ENCODE data around the gene CRYGN. TPM values are rescaled to one million over a fixed set of nuclear protein-coding genes. Genes with fewer than 3 reads are reported as not detected.
A peak's percentile ranks its signal among the peaks of the same experiment; 100 is the strongest.

Gene CRYGN
- total and polyA plus RNA-seq, 2 experiments from 2014 or later, result not detected

DNA sequence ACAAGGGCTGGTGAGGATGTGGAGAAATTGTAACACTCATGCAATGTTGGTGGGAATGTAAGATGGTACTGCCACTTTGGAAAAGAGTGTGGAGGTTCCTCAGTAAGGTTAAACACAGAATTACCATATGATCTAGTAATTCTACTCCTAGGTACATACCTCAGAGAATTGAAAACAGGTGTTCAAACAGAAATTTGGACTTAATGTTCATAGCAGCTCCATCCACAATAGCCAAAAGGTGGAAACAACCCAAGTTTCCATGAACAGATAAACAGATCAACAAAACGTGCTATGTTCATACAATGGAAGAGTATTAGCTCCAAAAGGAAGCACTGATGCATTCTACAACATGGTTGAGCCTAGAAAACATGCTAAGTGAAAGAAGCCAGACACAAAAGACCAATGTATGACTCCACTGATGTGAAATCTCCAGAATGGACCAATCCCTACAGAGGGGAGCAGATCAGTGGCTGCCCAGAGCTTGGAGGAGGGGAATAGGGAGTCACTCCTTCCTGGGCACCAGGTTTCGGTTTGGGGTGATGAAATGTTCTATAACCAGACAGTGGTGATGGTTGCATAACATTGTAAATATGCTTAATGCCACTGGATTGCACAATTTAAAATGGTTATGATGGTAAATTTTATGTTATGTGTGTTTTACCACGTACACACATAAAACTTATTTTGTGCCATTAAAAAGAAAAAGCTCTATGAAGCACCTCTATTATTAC is 24.4 kb downstream of the CRYGN start:
- TF ChIP-seq EZH2 (IDR thresholded peaks at IDR 0.05; ENCODE audit: insufficient read depth, poor library complexity, severe bottlenecking) (no peak), EZH2phosphoT487 (IDR thresholded peaks at IDR 0.05; ENCODE audit: insufficient read depth, low read depth) (no peak)
- DNase-seq, result peak; percentile 23
- no peak overlapping the region for H3K9ac ChIP-seq
- H3K36me3 ChIP-seq (ENCODE audit: low read depth), result no peaks in the 10 kb centered on the region
- no peaks in the 10 kb centered on the region for H3F3A ChIP-seq (ENCODE audit: insufficient read depth)
- no peak overlapping the region for H3K4me2 ChIP-seq (ENCODE audit: unreplicated experiment)
- H3K27ac ChIP-seq, result no peak overlapping the region
- in situ Hi-C loops (cut with MboI), result no loop called here
- H3K4me3 ChIP-seq, result no peak overlapping the region
- no peaks in the 10 kb centered on the region for H4K20me1 ChIP-seq (ENCODE audit: insufficient read depth)
- peaks cover 43% of the 10 kb centered on the region for H3K27me3 ChIP-seq (replicated peaks; ENCODE audit: insufficient read depth)
- H3K4me1 ChIP-seq (ENCODE audit: insufficient read depth), result no peaks in the 10 kb centered on the region
- no peaks in the 10 kb centered on the region for H3K79me2 ChIP-seq (ENCODE audit: insufficient read depth)
- no peaks in the 10 kb centered on the region for H3K9me2 ChIP-seq (ENCODE audit: insufficient read depth)
- 34 to 41% methylated on average over 3 of the region's 3 CpGs for WGBS, 2 experiments (ENCODE audit: low coverage in 1 of 2, low lambda C conversion rate in 2 of 2, missing lambda C conversion rate in 2 of 2)
- H3K9me3 ChIP-seq (ENCODE audit: low read depth), result peaks cover 4% of the 10 kb centered on the region
- H2AFZ ChIP-seq, result no peak overlapping the region

DNA sequence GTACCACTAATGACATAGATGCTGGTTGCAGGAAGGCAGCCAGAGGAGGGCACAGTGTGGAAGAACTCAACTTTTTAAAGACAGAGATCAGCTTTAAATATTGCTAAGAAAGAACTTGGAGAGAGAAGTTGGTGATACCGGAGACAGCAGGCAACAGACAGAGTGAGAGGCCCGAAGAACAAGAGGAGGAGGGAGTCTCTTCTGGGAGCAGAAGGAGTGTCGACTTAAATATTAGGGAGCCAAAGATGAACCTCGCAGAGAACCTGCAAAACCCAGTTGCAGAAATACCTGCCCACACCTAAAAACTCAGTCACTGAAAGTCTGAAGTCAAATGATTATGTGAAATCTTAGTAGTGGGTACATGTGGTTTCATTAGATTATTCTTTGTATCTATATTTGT is 26.7 kb downstream of the CRYGN start:
- H3K27ac ChIP-seq, result no peak overlapping the region
- no peaks in the 10 kb centered on the region for H3K9me2 ChIP-seq (ENCODE audit: insufficient read depth)
- H3K27me3 ChIP-seq (replicated peaks; ENCODE audit: insufficient read depth), result peaks cover 64% of the 10 kb centered on the region
- H2AFZ ChIP-seq, result no peak overlapping the region
- no peak for TF ChIP-seq EZH2phosphoT487 (IDR thresholded peaks at IDR 0.05; ENCODE audit: insufficient read depth, low read depth)
- no peak for TF ChIP-seq EZH2 (IDR thresholded peaks at IDR 0.05; ENCODE audit: insufficient read depth, poor library complexity, severe bottlenecking)
- no peaks in the 10 kb centered on the region for H3K36me3 ChIP-seq (ENCODE audit: low read depth)
- no peak overlapping the region for H3K9ac ChIP-seq
- 71% methylated on average over 4 of the region's 4 CpGs for WGBS, 2 experiments (ENCODE audit: low coverage in 1 of 2, low lambda C conversion rate in 2 of 2, missing lambda C conversion rate in 2 of 2)
- no peak overlapping the region for H3K4me3 ChIP-seq
- no peaks in the 10 kb centered on the region for H4K20me1 ChIP-seq (ENCODE audit: insufficient read depth)
- no peaks in the 10 kb centered on the region for H3K9me3 ChIP-seq (ENCODE audit: low read depth)
- in situ Hi-C loops (cut with MboI), result no loop called here
- H3K4me1 ChIP-seq (ENCODE audit: insufficient read depth), result no peaks in the 10 kb centered on the region
- no peaks in the 10 kb centered on the region for H3F3A ChIP-seq (ENCODE audit: insufficient read depth)
- no peak for DNase-seq
- H3K79me2 ChIP-seq (ENCODE audit: insufficient read depth), result no peaks in the 10 kb centered on the region
- H3K4me2 ChIP-seq (ENCODE audit: unreplicated experiment), result no peak overlapping the region

GRCh38 chr7:151412318-151412717 is 27.6 kb downstream of the CRYGN start:
- TF ChIP-seq EZH2phosphoT487 (IDR thresholded peaks at IDR 0.05; ENCODE audit: insufficient read depth, low read depth), result no peak
- TF ChIP-seq EZH2 (IDR thresholded peaks at IDR 0.05; ENCODE audit: insufficient read depth, poor library complexity, severe bottlenecking), result no peak
- Histone ChIP-seq H3K4me3 (no peak overlapping the region), H3F3A (ENCODE audit: insufficient read depth) (no peaks in the 10 kb centered on the region), H3K4me1 (ENCODE audit: insufficient read depth) (no peaks in the 10 kb centered on the region), H3K9ac (no peak overlapping the region), H3K27me3 (replicated peaks; ENCODE audit: insufficient read depth) (peaks cover 68% of the 10 kb centered on the region), H3K27ac (no peak overlapping the region), H3K79me2 (ENCODE audit: insufficient read depth) (no peaks in the 10 kb centered on the region), H4K20me1 (ENCODE audit: insufficient read depth) (no peaks in the 10 kb centered on the region), H3K9me2 (ENCODE audit: insufficient read depth) (no peaks in the 10 kb centered on the region), H3K9me3 (ENCODE audit: low read depth) (no peaks in the 10 kb centered on the region), H3K4me2 (ENCODE audit: unreplicated experiment) (no peak overlapping the region), H2AFZ (no peak overlapping the region), H3K36me3 (ENCODE audit: low read depth) (no peaks in the 10 kb centered on the region)
- 52 to 59% methylated on average over 4 of the region's 4 CpGs for WGBS, 2 experiments (ENCODE audit: low coverage in 1 of 2, low lambda C conversion rate in 2 of 2, missing lambda C conversion rate in 2 of 2)
- in situ Hi-C loops (cut with MboI), result no loop called here
- no peak for DNase-seq

DNA sequence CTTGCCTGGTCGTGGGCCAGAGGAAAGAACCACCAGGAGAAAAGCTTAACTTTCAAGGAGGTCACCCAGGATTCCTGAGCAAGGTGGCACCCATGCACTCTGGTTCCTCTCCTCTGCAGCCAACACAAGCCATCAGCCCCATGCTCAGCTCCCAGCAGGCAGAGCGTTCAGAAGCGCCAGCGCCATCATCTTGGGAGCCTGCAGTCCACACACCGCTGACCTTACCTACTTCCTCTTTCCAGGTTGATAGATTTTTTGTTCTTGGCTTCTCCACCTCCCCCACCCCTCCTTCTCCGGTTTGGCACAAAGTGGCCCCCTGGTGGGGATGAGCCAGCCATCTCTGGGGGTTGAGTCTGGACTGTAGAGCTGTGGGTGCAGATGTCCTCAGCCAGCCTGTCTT is 28.4 kb downstream of the CRYGN start:
- H3K9me2 ChIP-seq (ENCODE audit: insufficient read depth), result no peaks in the 10 kb centered on the region

More for the DNA sequence above, 28.4 kb downstream of the CRYGN start:
- Histone ChIP-seq H4K20me1 (ENCODE audit: insufficient read depth) (no peaks in the 10 kb centered on the region), H3K4me3 (no peak overlapping the region), H3F3A (ENCODE audit: insufficient read depth) (no peaks in the 10 kb centered on the region), H2AFZ (no peak overlapping the region), H3K4me2 (ENCODE audit: unreplicated experiment) (no peak overlapping the region), H3K4me1 (ENCODE audit: insufficient read depth) (no peaks in the 10 kb centered on the region), H3K79me2 (ENCODE audit: insufficient read depth) (no peaks in the 10 kb centered on the region), H3K36me3 (ENCODE audit: low read depth) (no peaks in the 10 kb centered on the region), H3K27me3 (replicated peaks; ENCODE audit: insufficient read depth) (peaks cover 69% of the 10 kb centered on the region), H3K9me3 (ENCODE audit: low read depth) (no peaks in the 10 kb centered on the region), H3K27ac (no peak overlapping the region), H3K9ac (no peak overlapping the region)
- WGBS, 2 experiments (ENCODE audit: low coverage in 1 of 2, low lambda C conversion rate in 2 of 2, missing lambda C conversion rate in 2 of 2), result 79% methylated on average over 6 of the region's 6 CpGs
- TF ChIP-seq EZH2phosphoT487 (IDR thresholded peaks at IDR 0.05; ENCODE audit: insufficient read depth, low read depth) (no peak), EZH2 (IDR thresholded peaks at IDR 0.05; ENCODE audit: insufficient read depth, poor library complexity, severe bottlenecking) (no peak)
- in situ Hi-C loops (cut with MboI), result no loop called here
- DNase-seq, result no peak

Measured in GM23248 (cell line).